Endothelial cell of umbilical vein (primary cell): ENCODE data around the gene PNPLA3.

Experiments
- EZH2 ChIP-seq: IDR thresholded peaks from 2 replicates; pipeline ENCODE4 v1.6.1; 2012; ENCODE audit warnings: borderline replicate concordance, low read depth, mild to moderate bottlenecking, moderate library complexity, low read length, inconsistent platforms; ENCODE audit not compliant: severe bottlenecking
- POLR2A ChIP-seq: IDR thresholded peaks from 2 replicates; pipeline ENCODE4 v1.6.1; 2012; ENCODE audit warnings: low read depth, mild to moderate bottlenecking, control low read depth, low read length
- TF ChIP-seq, protein P1 (sequence below), 2 donors: IDR thresholded peaks; 1 replicate in 1 of 2; 2 replicates in 1 of 2; pipeline ENCODE4 v1.5.1; 2011; ENCODE audit warnings: low read length in 2 of 2, mild to moderate bottlenecking in 2 of 2, moderate library complexity in 2 of 2, control low read depth in 1 of 2, inconsistent platforms in 1 of 2, low read depth in 1 of 2; ENCODE audit not compliant: insufficient read depth in 1 of 2; ENCODE audit errors: extremely low read depth in 1 of 2

DNA sequence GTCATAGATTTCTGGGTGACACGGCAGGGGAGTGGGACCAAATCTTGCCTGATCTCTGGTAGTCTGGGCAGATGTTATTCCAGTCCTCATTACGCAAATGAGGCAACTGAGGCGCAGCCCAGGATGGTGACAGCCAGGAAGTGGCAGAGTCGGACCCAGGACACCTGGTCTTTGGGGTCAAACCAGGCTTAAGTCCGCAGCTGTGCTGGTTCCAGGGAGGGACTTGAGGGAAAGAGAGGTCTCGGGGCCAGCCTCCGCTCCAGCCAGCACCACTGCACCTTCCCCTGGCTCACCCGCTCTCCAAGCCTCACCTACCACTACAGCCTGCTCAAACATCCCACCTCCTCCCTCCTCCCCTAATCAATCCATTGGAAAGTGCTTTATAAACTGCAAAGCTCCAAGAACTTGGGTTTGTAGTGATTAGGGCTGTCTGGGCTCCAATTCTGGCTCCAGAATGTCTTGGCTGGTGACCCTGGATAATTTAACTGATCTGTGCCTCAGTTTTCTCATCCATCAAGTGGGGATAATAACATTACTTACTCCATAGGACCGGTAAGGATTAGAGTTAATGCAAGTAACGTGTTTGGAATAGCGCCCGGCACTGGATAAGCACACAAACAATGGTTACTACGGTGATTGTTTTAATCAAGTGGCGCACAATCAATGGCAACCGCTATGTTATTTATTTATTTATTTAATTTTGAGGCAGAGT lies 31.3 kb upstream of the PNPLA3 start:
- TF ChIP-seq, protein P1, sequence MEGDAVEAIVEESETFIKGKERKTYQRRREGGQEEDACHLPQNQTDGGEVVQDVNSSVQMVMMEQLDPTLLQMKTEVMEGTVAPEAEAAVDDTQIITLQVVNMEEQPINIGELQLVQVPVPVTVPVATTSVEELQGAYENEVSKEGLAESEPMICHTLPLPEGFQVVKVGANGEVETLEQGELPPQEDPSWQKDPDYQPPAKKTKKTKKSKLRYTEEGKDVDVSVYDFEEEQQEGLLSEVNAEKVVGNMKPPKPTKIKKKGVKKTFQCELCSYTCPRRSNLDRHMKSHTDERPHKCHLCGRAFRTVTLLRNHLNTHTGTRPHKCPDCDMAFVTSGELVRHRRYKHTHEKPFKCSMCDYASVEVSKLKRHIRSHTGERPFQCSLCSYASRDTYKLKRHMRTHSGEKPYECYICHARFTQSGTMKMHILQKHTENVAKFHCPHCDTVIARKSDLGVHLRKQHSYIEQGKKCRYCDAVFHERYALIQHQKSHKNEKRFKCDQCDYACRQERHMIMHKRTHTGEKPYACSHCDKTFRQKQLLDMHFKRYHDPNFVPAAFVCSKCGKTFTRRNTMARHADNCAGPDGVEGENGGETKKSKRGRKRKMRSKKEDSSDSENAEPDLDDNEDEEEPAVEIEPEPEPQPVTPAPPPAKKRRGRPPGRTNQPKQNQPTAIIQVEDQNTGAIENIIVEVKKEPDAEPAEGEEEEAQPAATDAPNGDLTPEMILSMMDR (IDR thresholded peaks at IDR 0.05; ENCODE audit: extremely low read depth in 1 of 2, insufficient read depth in 1 of 2, low read depth in 1 of 2, low read length in 2 of 2): no peak
- TF ChIP-seq EZH2: no peak
- no peak for TF ChIP-seq POLR2A
